ENCODE results near the gene RPAIN. TPM values are rescaled to one million over a fixed set of nuclear protein-coding genes. Genes with fewer than 3 reads are reported as not detected.

RPAIN gene
- total and polyA plus RNA-seq, 10 of the 15 experiments (the other 5 are each of a cell fraction or from before 2014, with no cell fraction given): 45.8 to 109 (median 70.5) TPM

DNA sequence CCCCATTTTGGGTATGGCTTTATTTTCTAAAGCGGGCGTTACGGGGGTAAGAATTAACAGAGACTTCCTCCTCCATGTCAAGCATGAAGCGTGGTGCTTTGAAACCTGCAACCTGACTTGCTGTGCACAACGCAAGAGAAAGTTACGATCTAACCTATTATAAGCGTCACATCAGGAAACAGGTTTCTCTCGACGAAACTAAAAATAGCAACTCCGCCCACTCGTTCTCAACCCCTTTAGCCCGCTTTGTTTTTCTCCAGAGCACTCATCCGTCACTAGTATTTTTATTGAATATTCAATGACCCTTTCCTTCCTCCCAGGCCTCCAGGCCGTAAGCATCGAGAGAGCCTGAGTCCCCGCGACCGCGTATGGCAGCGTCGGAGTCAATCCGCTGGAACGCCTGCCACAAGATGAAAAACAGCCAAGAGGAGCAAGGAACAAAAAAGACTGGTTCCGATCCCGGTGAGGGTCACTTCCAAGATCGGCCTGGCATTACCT is 1.1 kb upstream of the RPAIN start (continued):
- no peak; the same call in 1 of the 2 replicates for TF ChIP-seq RBBP5 (conservative IDR thresholded peaks at IDR 0.05)
- peak; percentile 57 for TF ChIP-seq TAF1 (IDR thresholded peaks at IDR 0.05; ENCODE audit: borderline replicate concordance, low read depth, low read length)
- TF ChIP-seq NRF1 (conservative IDR thresholded peaks at IDR 0.05; ENCODE audit: low read depth, low read length): no peak
- TF ChIP-seq ZNF217 (IDR thresholded peaks at IDR 0.05): no peak
- TF ChIP-seq, protein P1, sequence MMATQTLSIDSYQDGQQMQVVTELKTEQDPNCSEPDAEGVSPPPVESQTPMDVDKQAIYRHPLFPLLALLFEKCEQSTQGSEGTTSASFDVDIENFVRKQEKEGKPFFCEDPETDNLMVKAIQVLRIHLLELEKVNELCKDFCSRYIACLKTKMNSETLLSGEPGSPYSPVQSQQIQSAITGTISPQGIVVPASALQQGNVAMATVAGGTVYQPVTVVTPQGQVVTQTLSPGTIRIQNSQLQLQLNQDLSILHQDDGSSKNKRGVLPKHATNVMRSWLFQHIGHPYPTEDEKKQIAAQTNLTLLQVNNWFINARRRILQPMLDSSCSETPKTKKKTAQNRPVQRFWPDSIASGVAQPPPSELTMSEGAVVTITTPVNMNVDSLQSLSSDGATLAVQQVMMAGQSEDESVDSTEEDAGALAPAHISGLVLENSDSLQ (IDR thresholded peaks at IDR 0.05): peak; percentile 52
- TF ChIP-seq MEF2A (IDR thresholded peaks at IDR 0.05; ENCODE audit: insufficient read depth, low read depth, low read length): peak; percentile 97
- TF ChIP-seq EGR1 (IDR thresholded peaks at IDR 0.05; ENCODE audit: borderline replicate concordance in 1 of 2, low read depth in 2 of 2, low read length in 2 of 2): peak in 1 of 2 experiments; percentile 91; a peak in 2 of 3 replicates
- TF ChIP-seq, protein P2, sequence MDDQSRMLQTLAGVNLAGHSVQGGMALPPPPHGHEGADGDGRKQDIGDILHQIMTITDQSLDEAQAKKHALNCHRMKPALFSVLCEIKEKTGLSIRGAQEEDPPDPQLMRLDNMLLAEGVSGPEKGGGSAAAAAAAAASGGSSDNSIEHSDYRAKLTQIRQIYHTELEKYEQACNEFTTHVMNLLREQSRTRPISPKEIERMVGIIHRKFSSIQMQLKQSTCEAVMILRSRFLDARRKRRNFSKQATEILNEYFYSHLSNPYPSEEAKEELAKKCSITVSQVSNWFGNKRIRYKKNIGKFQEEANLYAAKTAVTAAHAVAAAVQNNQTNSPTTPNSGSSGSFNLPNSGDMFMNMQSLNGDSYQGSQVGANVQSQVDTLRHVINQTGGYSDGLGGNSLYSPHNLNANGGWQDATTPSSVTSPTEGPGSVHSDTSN (IDR thresholded peaks at IDR 0.05; ENCODE audit: insufficient replicate concordance, low read depth, low read length): no peak
- peak; percentile 17; the same call in 1 of the 2 replicates for TF ChIP-seq POLR2AphosphoS5 (IDR thresholded peaks at IDR 0.05; ENCODE audit: low read length)
- TF ChIP-seq, protein P3, sequence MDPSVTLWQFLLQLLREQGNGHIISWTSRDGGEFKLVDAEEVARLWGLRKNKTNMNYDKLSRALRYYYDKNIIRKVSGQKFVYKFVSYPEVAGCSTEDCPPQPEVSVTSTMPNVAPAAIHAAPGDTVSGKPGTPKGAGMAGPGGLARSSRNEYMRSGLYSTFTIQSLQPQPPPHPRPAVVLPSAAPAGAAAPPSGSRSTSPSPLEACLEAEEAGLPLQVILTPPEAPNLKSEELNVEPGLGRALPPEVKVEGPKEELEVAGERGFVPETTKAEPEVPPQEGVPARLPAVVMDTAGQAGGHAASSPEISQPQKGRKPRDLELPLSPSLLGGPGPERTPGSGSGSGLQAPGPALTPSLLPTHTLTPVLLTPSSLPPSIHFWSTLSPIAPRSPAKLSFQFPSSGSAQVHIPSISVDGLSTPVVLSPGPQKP (IDR thresholded peaks at IDR 0.05; ENCODE audit: low read depth, low read length): no peak; the same call in 1 of the 2 replicates
- peak; percentile 50 for TF ChIP-seq RUNX3 (IDR thresholded peaks at IDR 0.05; ENCODE audit: low read length)
- peak; percentile 96 for TF ChIP-seq MXI1 (IDR thresholded peaks at IDR 0.05; ENCODE audit: low read depth, low read length)
- TF ChIP-seq KAT2A (conservative IDR thresholded peaks at IDR 0.05; ENCODE audit: control insufficient read depth, low read depth, low read length): no peak
- TF ChIP-seq TBL1XR1 (IDR thresholded peaks at IDR 0.05; ENCODE audit: low read depth, low read length): peak; percentile 95
- TF ChIP-seq CBFB (IDR thresholded peaks at IDR 0.05; ENCODE audit: low read depth): peak; percentile 40; the same call in 1 of the 2 replicates
- no peak for TF ChIP-seq ZNF384 (IDR thresholded peaks at IDR 0.05; ENCODE audit: borderline replicate concordance, low read depth, low read length)
- TF ChIP-seq HCFC1 (IDR thresholded peaks at IDR 0.05; ENCODE audit: low read length): no peak
- TF ChIP-seq ETV6 (conservative IDR thresholded peaks at IDR 0.05 in 1 of 2, IDR thresholded peaks at IDR 0.05 in 1 of 2; ENCODE audit: borderline replicate concordance in 1 of 2, low read depth in 1 of 2): peak in 1 of 2 experiments; percentile 7; a peak in 1 of 4 replicates
- TF ChIP-seq IRF4 (IDR thresholded peaks at IDR 0.05; ENCODE audit: low read depth, low read length): 0 out of 2 replicates have a peak, but pooled peaks have one; percentile 47
